Natural killer cell (primary cell): ENCODE data around the gene GGNBP2. TPM values are rescaled to one million over a fixed set of nuclear protein-coding genes. Genes with fewer than 3 reads are reported as not detected.

ENCODE experiments used
- ATAC-seq, 3 donors: fragments of 150-1000 bp in 2 of 3; fragments of 200-7000 bp in 1 of 3; cut with Tn5 transposase; 1 replicate in 1 of 3; 2 replicates in 2 of 3; pipeline ENCODE4 v1.10.0; 2021; ENCODE audit warnings: mild to moderate bottlenecking in 2 of 3, moderate library complexity in 2 of 3
- DNase-seq, 2 donors: peaks; one replicate each; pipeline versions ENCODE4 v3.0.0 to v3.0.0-alpha.2; 2013 to 2021; ENCODE audit warnings: mixed read lengths in 1 of 2
- H3K27ac ChIP-seq: one replicate; pipeline ENCODE4 v1.5.1; 2013; ENCODE audit warnings: mild to moderate bottlenecking, low read length
- H3K27me3 ChIP-seq: one replicate; pipeline ENCODE4 v1.6.1; 2013; ENCODE audit warnings: low read length; ENCODE audit not compliant: control insufficient read depth, insufficient read depth
- H3K36me3 ChIP-seq: one replicate; pipeline ENCODE4 v1.6.1; 2013; ENCODE audit warnings: low read length; ENCODE audit not compliant: control insufficient read depth, insufficient read depth
- H3K4me1 ChIP-seq: one replicate; pipeline ENCODE4 v1.6.1; 2013; ENCODE audit warnings: low read length; ENCODE audit not compliant: control insufficient read depth, insufficient read depth
- H3K4me3 ChIP-seq: one replicate; pipeline ENCODE4 v1.5.1; 2013; ENCODE audit warnings: low read length
- H3K9me3 ChIP-seq: one replicate; pipeline ENCODE4 v1.6.1; 2013; ENCODE audit warnings: low read length; ENCODE audit not compliant: control insufficient read depth, insufficient read depth
- H3K27ac Mint-ChIP-seq, 2 donors: one replicate each; pipeline ENCODE4 v1.8.0; 2022; ENCODE audit warnings: mild to moderate bottlenecking in 2 of 2, mixed read lengths in 2 of 2, moderate library complexity in 1 of 2
- H3K27me3 Mint-ChIP-seq, 2 donors: one replicate each; pipeline ENCODE4 v1.8.0; 2022; ENCODE audit warnings: low read depth in 2 of 2, mixed read lengths in 2 of 2
- H3K36me3 Mint-ChIP-seq: one replicate; pipeline ENCODE4 v1.8.0; 2022; ENCODE audit warnings: mixed read lengths
- H3K4me1 Mint-ChIP-seq, 2 donors: one replicate each; pipeline ENCODE4 v1.8.0; 2022; ENCODE audit warnings: mixed read lengths in 2 of 2
- H3K4me3 Mint-ChIP-seq: one replicate; pipeline ENCODE4 v1.8.0; 2022; ENCODE audit warnings: mild to moderate bottlenecking, moderate library complexity, mixed read lengths
- H3K9me3 Mint-ChIP-seq, 2 donors: one replicate each; pipeline ENCODE4 v1.8.0; 2022; ENCODE audit warnings: mixed read lengths in 2 of 2
- CTCF ChIP-seq: fragments of 200-600 bp; IDR thresholded peaks from one replicate; pipeline ENCODE4 v1.8.0; 2022; ENCODE audit warnings: antibody characterized with exemption
- WGBS: methylation state at CpG from one replicate; pipeline ENCODE4 v1.1.7; 2013; ENCODE audit warnings: missing lambda C conversion rate; ENCODE audit not compliant: insufficient coverage; 5-methylcytosine and 5-hydroxymethylcytosine counted together
- intact Hi-C: fragments of 100-400 bp; cut with micrococcal nuclease; formaldehyde crosslinking; loops from one replicate; pipeline ENCODE4 v1.14.2; 2022
- total RNA-seq, 4 donors: library from RNA; stranded (reverse); fragments of 120-200 nt in 1 of 4; gene quantifications; one replicate each; pipeline versions ENCODE4 v1.2.3 to v1.2.4, GENCODE V29; 2013 to 2022

The GGNBP2 gene
- total RNA-seq, 3 donors from 2014 or later (not counting 1 experiment from before 2014, with no cell fraction given), result 183 to 233 (median 197) TPM

DNA sequence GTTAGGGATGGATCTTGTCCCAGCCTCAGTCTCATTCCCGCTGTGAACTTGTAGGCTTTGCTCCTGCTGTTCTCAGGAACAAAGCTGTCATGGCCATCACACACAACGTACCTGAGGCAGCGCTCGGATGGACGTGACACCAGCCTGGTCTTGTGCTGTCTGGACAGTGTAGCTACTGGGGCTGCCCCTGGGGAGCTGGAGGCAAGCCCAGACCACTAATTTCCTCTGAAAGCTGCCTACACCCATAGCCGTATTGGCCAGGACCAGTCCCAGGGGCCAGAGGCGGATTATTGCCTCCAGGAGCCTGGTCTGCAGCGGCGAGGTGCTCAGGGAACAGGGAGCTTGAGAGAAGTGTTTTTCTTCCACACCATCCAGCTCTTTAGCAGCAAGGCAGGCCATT, 46.6 kb upstream of the GGNBP2 start:
- no peaks in the 10 kb centered on the region for H3K4me1 Mint-ChIP-seq
- H3K27ac Mint-ChIP-seq, result no peak overlapping the region
- Histone ChIP-seq H3K4me3 (no peak overlapping the region), H3K9me3 (no peaks in the 10 kb centered on the region), H3K4me1 (no peaks in the 10 kb centered on the region), H3K27ac (no peak overlapping the region), H3K36me3 (peaks cover 45% of the 10 kb centered on the region), H3K27me3 (no peaks in the 10 kb centered on the region)
- ATAC-seq, result no peak
- peaks cover 13% of the 10 kb centered on the region for H3K36me3 Mint-ChIP-seq
- no peaks in the 10 kb centered on the region for H3K9me3 Mint-ChIP-seq
- no peak for TF ChIP-seq CTCF
- no peak for DNase-seq
- no peaks in the 10 kb centered on the region for H3K27me3 Mint-ChIP-seq
- no peak overlapping the region for H3K4me3 Mint-ChIP-seq
- intact Hi-C loops, result no loop called here
- 96% methylated on average over 9 of the region's 9 CpGs for WGBS

DNA sequence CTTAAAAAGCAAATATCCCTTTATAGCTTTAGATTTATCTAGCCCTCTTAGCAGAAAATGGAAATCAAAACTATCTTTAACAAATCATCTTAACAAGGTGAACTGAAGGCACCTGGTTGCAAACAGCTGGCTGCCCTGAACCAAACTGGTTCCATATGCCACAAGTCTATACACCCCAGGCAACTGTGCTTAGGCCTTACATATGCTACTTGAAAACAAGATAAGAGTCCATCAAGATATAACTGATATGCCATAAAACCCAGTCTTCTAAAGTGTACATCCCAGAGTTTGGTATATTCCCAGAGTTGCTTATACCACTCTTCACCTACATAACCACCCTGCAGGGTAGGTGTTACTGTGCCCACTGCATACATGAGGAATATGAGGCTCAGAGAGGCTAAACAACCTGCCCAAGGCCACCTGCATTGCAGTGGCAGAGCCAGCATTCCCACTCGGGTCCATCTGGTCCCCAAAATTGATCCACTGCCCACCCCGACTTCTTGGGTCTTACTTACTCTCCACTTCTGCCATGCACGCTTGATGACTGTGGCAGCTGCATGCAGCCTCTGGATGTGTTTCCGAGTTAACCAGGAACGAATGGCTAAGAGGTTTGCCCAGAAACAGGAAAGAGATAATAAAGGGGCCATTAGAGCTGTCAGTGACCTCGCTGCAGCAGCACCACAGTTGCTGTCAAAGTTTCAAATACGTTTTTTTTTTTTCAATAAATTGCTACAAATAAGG, 46.0 kb upstream of the GGNBP2 start:
- Histone ChIP-seq H3K9me3 (no peaks in the 10 kb centered on the region), H3K27me3 (no peaks in the 10 kb centered on the region), H3K36me3 (peaks cover 42% of the 10 kb centered on the region), H3K4me1 (no peaks in the 10 kb centered on the region), H3K27ac (no peak overlapping the region), H3K4me3 (no peak overlapping the region)
- no peaks in the 10 kb centered on the region for H3K9me3 Mint-ChIP-seq
- 91% methylated on average over 7 of the region's 7 CpGs for WGBS
- intact Hi-C loops, result no loop called here
- peaks cover 0 to 4% of the 10 kb centered on the region in 2 donors for H3K4me1 Mint-ChIP-seq
- H3K27ac Mint-ChIP-seq, result no peak overlapping the region
- no peak for ATAC-seq
- H3K27me3 Mint-ChIP-seq, result no peaks in the 10 kb centered on the region
- no peak overlapping the region for H3K4me3 Mint-ChIP-seq
- no peak for DNase-seq
- peaks cover 13% of the 10 kb centered on the region for H3K36me3 Mint-ChIP-seq
- no peak for TF ChIP-seq CTCF

DNA sequence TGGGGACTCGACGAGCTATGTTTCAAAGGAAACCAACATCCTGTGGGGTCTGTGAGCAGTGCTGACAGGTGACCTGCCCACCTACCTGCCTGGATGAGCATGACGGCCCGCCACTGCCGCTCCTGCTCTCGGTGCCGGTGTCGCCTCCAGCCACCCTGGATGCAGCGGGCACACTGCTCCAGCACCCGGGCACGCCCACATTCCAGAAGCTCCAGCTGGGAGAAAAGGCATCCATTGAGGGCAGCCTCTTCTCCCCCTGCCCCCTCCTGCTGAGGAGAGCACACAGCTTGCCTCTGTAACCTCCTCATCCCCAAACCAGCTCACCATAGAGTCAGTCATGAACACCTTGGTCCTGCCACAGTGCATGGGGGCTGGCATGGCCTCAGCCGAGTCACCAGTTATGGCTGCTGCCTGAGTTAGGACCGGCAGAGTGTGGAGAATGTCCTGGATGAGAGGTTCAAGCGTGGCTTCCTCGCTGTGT, 43.9 kb upstream of the GGNBP2 start:
- no peak for ATAC-seq
- no peaks in the 10 kb centered on the region for H3K4me1 ChIP-seq
- Mint-ChIP-seq H3K27ac (no peak overlapping the region), H3K9me3 (no peaks in the 10 kb centered on the region), H3K36me3 (no peaks in the 10 kb centered on the region), H3K4me1 (peaks cover 0 to 4% of the 10 kb centered on the region in 2 donors), H3K27me3 (no peaks in the 10 kb centered on the region), H3K4me3 (no peak overlapping the region)
- intact Hi-C loops, result no loop called here
- TF ChIP-seq CTCF, result no peak
- WGBS, result 96% methylated on average over 15 of the region's 15 CpGs
- no peaks in the 10 kb centered on the region for H3K27me3 ChIP-seq
- no peaks in the 10 kb centered on the region for H3K9me3 ChIP-seq
- peaks cover 37% of the 10 kb centered on the region for H3K36me3 ChIP-seq
- no peak overlapping the region for H3K4me3 ChIP-seq
- no peak overlapping the region for H3K27ac ChIP-seq
- DNase-seq, result no peak

DNA sequence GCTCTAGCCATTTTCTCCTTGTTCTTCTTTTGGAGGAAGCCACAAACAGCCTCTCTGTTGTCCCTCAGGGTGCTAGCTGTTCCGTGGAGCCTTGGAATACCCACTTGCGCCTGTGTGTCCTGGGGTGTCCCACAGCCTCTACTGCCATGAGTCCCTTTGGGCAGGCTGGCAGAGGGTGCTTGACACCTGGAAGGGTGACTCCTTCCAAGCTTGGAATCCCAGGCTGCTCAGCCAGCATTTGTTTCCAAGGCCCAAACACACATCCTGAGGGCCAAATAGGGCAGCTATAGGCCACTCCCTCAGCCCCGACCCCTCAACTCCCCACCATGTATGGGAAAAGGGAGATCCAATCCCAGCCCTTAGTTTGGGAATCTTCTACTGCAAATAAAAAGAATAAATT, 43.4 kb upstream of the GGNBP2 start:
- intact Hi-C loops, result no loop called here
- H3K27ac Mint-ChIP-seq, result no peak overlapping the region

More for the DNA sequence above, 43.4 kb upstream of the GGNBP2 start:
- Histone ChIP-seq H3K9me3 (no peaks in the 10 kb centered on the region), H3K27me3 (no peaks in the 10 kb centered on the region), H3K4me1 (no peaks in the 10 kb centered on the region), H3K4me3 (no peak overlapping the region), H3K27ac (no peak overlapping the region), H3K36me3 (peaks cover 34% of the 10 kb centered on the region)
- DNase-seq (no peak), ATAC-seq (no peak)
- H3K4me1 Mint-ChIP-seq, result peaks cover 0 to 4% of the 10 kb centered on the region in 2 donors
- WGBS, result 97% methylated on average over 2 of the region's 3 CpGs
- no peaks in the 10 kb centered on the region for H3K9me3 Mint-ChIP-seq
- H3K4me3 Mint-ChIP-seq, result no peak overlapping the region
- no peaks in the 10 kb centered on the region for H3K36me3 Mint-ChIP-seq
- H3K27me3 Mint-ChIP-seq, result no peaks in the 10 kb centered on the region
- TF ChIP-seq CTCF, result no peak
